HepG2 (cell line): ENCODE results near the gene THOC2. TPM values are rescaled to one million over a fixed set of nuclear protein-coding genes. Genes with fewer than 3 reads are reported as not detected.

Experiments used
- ATAC-seq: fragments of 200-7000 bp; cut with Tn5 transposase; 3 replicates; pipeline ENCODE4 v1.9.1; 2020; ENCODE audit warnings: mild to moderate bottlenecking, moderate library complexity
- BruUV-seq: library from RNA; stranded (reverse); fragments of 400-500 nt; replicated peaks from 2 replicates; lab custom pipeline; 2021; lab: Mats Ljungman, UMichigan
- CTCF ChIA-PET: fragments of 300-600 bp; formaldehyde crosslinking; extraction: SDS; loops from one replicate; lab custom pipeline; 2021; ENCODE audit warnings: low total read pairs, inconsistent platforms, low intra/inter-chr PET ratio; lab: Yijun Ruan, JAX
- POLR2A ChIA-PET: fragments of 350-600 bp; sonication (Branson Sonifier 250); formaldehyde crosslinking; loops from one replicate; lab custom pipeline; 2020; ENCODE audit warnings: antibody characterized with exemption, inconsistent platforms; lab: Yijun Ruan, JAX
- DNase-seq: peaks from one replicate; pipeline ENCODE4 v3.0.0-alpha.2; 2015; ENCODE audit warnings: low spot score
- FAIRE-seq: peaks from 3 replicates; lab custom pipeline; 2011; peaks lifted over from hg19 to GRCh38; lab: Jason Lieb, UNC
- H2AFZ ChIP-seq: one replicate; pipeline ENCODE4 v1.6.1; 2011; ENCODE audit warnings: low read length, inconsistent platforms
- H3K27ac ChIP-seq: fragments of 300-600 bp; 3 replicates; pipeline ENCODE4 v1.8.0; 2011; ENCODE audit warnings: mixed run types, mild to moderate bottlenecking, mixed read lengths, low read length, inconsistent platforms; ENCODE audit not compliant: insufficient read depth; ENCODE audit errors: extremely low read length
- H3K27me3 ChIP-seq, 2 experiments: fragments of 200-600 bp in 1 of 2; 2 replicates in 1 of 2; 3 replicates in 1 of 2; pipeline versions ENCODE4 v1.6.0 to v1.8.0; 2011; ENCODE audit warnings: low read length in 2 of 2, mild to moderate bottlenecking in 2 of 2, moderate library complexity in 2 of 2, inconsistent platforms in 1 of 2; ENCODE audit not compliant: insufficient read depth in 2 of 2, control insufficient read depth in 1 of 2
- H3K36me3 ChIP-seq, 2 experiments: fragments of 200-600 bp in 1 of 2; replicated peaks in 1 of 2; 2 replicates in 1 of 2; 3 replicates in 1 of 2; pipeline versions ENCODE4 v1.5.1 to v1.8.0; 2011; ENCODE audit warnings: low read length in 2 of 2, inconsistent platforms in 1 of 2; ENCODE audit not compliant: insufficient read depth in 2 of 2, control insufficient read depth in 1 of 2
- H3K4me1 ChIP-seq: 2 replicates; pipeline ENCODE4 v1.5.1; 2012; ENCODE audit warnings: low read length, inconsistent platforms; ENCODE audit not compliant: insufficient read depth
- H3K4me2 ChIP-seq: 2 replicates; pipeline ENCODE4 v1.6.0; 2011; ENCODE audit warnings: low read depth, low read length, inconsistent platforms
- H3K4me3 ChIP-seq, 3 experiments: fragments of 200-600 bp in 1 of 3; sonication (generic), shearing (Covaris generic) in 1 of 3; replicated peaks in 1 of 3; 2 replicates each; pipeline ENCODE4 v1.5.1; 2011 to 2016; ENCODE audit warnings: low read length in 3 of 3, inconsistent platforms in 2 of 3, low read depth in 2 of 3, mild to moderate bottlenecking in 2 of 3, control low read depth in 1 of 3, mixed read lengths in 1 of 3; ENCODE audit not compliant: insufficient read depth in 1 of 3
- H3K79me2 ChIP-seq: one replicate; pipeline ENCODE4 v1.6.1; 2011; ENCODE audit warnings: low read length, inconsistent platforms; ENCODE audit not compliant: insufficient read depth
- H3K9ac ChIP-seq: 2 replicates; pipeline ENCODE4 v1.6.0; 2011; ENCODE audit warnings: mild to moderate bottlenecking, low read depth, low read length, inconsistent platforms; ENCODE audit not compliant: insufficient read depth
- H3K9me3 ChIP-seq: 2 replicates; pipeline ENCODE4 v1.5.1; 2012; ENCODE audit warnings: mild to moderate bottlenecking, low read length
- H4K20me1 ChIP-seq: 2 replicates; pipeline ENCODE4 v1.6.0; 2011; ENCODE audit warnings: inconsistent platforms, mild to moderate bottlenecking, low read length, moderate library complexity; ENCODE audit not compliant: insufficient read depth
- ARID2 ChIP-seq: sonication (generic); formaldehyde crosslinking; IDR thresholded peaks from 2 replicates; pipeline ENCODE4 v1.8.1; 2022; ENCODE audit warnings: mild to moderate bottlenecking, missing genetic modification reagents, borderline replicate concordance
- ATF2 ChIP-seq: sonication (generic); formaldehyde crosslinking; IDR thresholded peaks from 2 replicates; pipeline ENCODE4 v1.4.0; 2020; ENCODE audit warnings: missing genetic modification reagents
- CENPBD1 ChIP-seq: sonication (generic); formaldehyde crosslinking; IDR thresholded peaks from 2 replicates; pipeline ENCODE4 v1.8.0; 2022; ENCODE audit warnings: missing genetic modification reagents, low read depth, mild to moderate bottlenecking, borderline replicate concordance
- HNRNPK ChIP-seq: fragments of 200-400 bp; formaldehyde crosslinking; IDR thresholded peaks from 2 replicates; pipeline ENCODE4 v1.6.1; 2018; ENCODE audit warnings: low read length, low read depth, moderate library complexity, mild to moderate bottlenecking; ENCODE audit not compliant: poor library complexity, severe bottlenecking
- NCOA1 ChIP-seq: sonication (generic); formaldehyde crosslinking; IDR thresholded peaks from 2 replicates; pipeline ENCODE4 v1.9.0; 2021; ENCODE audit warnings: missing genetic modification reagents
- PHF5A ChIP-seq: IDR thresholded peaks from one replicate; pipeline ENCODE4 v1.6.1; 2018; ENCODE audit warnings: low read depth, missing genetic modification reagents; ENCODE audit not compliant: unreplicated experiment
- POLR2AphosphoS5 ChIP-seq: IDR thresholded peaks from 2 replicates; pipeline ENCODE4 v1.6.1; 2012; ENCODE audit warnings: low read depth, low read length
- SRSF9 ChIP-seq: fragments of 200-400 bp; formaldehyde crosslinking; IDR thresholded peaks from 2 replicates; pipeline ENCODE4 v1.6.1; 2018; ENCODE audit warnings: borderline replicate concordance, mild to moderate bottlenecking, low read depth, low read length; ENCODE audit not compliant: insufficient read depth, poor library complexity, severe bottlenecking
- TARDBP ChIP-seq: sonication (generic); formaldehyde crosslinking; IDR thresholded peaks from 2 replicates; pipeline ENCODE4 v1.8.0; 2022; ENCODE audit warnings: mild to moderate bottlenecking, missing genetic modification reagents
- ZBTB21 ChIP-seq: sonication (generic); formaldehyde crosslinking; IDR thresholded peaks from 2 replicates; pipeline ENCODE4 v1.4.0; 2020; ENCODE audit warnings: missing genetic modification reagents
- ZNF124 ChIP-seq: sonication (generic); formaldehyde crosslinking; IDR thresholded peaks from 2 replicates; pipeline ENCODE4 v1.4.0; 2020; ENCODE audit warnings: missing genetic modification reagents
- ZNF737 ChIP-seq: sonication (generic); formaldehyde crosslinking; IDR thresholded peaks from 2 replicates; pipeline ENCODE4 v1.5.0; 2020; ENCODE audit warnings: missing genetic modification reagents, mild to moderate bottlenecking, borderline replicate concordance
- ZNF780A ChIP-seq: sonication (generic); formaldehyde crosslinking; IDR thresholded peaks from 2 replicates; pipeline ENCODE4 v1.8.0; 2022; ENCODE audit warnings: mild to moderate bottlenecking, missing genetic modification reagents, moderate library complexity
- WGBS: methylation state at CpG from one replicate; pipeline ENCODE4 v1.1.6; 2017; ENCODE audit warnings: low lambda C conversion rate; 5-methylcytosine and 5-hydroxymethylcytosine counted together
- in situ Hi-C: cut with HindIII; loops from 2 replicates; pipeline ENCODE4 v1.10.0; 2017; ENCODE audit warnings: low pct_unique_long_range_greater_than_20kb; ENCODE audit not compliant: extremely low pct_ligation_motif_present
- intact Hi-C: fragments of 100-400 bp; cut with micrococcal nuclease; formaldehyde crosslinking; loops from one replicate; pipeline ENCODE4 v1.10.0; 2022; ENCODE audit not compliant: unreplicated experiment
- polyA plus RNA-seq, 8 experiments: library from polyadenylated mRNA; depleted of rRNA in 3 of 8; stranded (reverse) in 7 of 8; unstranded in 1 of 8; fragments of >200 nt; fragmentation: Illumina TruSeq in 4 of 8; extraction: Trizol in 4 of 8; gene quantifications; 2 replicates each; pipeline versions ENCODE4 v1.2.1 to v1.2.3, GENCODE V29; 2011 to 2016; ENCODE audit warnings: low read depth in 4 of 8, missing spikeins in 1 of 8, mixed read lengths in 1 of 8; ENCODE audit not compliant: insufficient read depth in 1 of 8
- total RNA-seq, 5 experiments: library from RNA; depleted of rRNA; stranded (reverse); fragments of >200 nt; fragmentation: Illumina TruSeq; extraction: Trizol; gene quantifications; 2 replicates each; pipeline ENCODE4 v1.2.3, GENCODE V29; 2016; ENCODE audit warnings: low read depth in 1 of 5
- TF ChIP-seq, protein P1 (sequence below): sonication (generic); formaldehyde crosslinking; IDR thresholded peaks from 2 replicates; pipeline ENCODE4 v1.9.0; 2021; ENCODE audit warnings: missing genetic modification reagents, borderline replicate concordance

Gene THOC2
- total and polyA plus RNA-seq, 2 of the 13 experiments (the other 11 are each of a cell fraction or from before 2014, with no cell fraction given) = 87.1 to 101 TPM

DNA sequence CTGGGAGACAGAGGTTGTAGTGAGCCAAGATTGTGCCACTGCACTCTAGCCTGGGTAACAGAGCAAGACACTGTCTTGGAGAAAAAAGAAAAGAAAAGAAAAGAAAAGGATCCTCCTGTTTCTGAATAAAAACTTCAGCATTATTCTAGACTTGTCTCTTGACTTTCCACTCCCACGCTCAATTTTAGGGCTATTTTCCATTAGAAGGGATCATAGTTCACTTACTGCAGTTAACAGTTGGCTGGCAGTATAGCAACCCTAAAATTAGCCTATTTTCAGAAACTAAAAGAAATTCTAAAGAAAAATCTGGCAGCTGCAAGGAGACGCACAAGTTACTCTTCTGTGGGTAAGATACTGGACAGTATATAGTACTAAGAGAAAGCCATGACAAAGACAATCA lies 28.1 kb downstream of the THOC2 start:
- H3K27ac ChIP-seq = no peak overlapping the region
- no TSS peak for BruUV-seq
- TF ChIP-seq CENPBD1 (CRISPR knock-in tag) = no peak
- no peak for TF ChIP-seq SRSF9
- no peak for TF ChIP-seq NCOA1 (CRISPR knock-in tag)
- no peak for TF ChIP-seq PHF5A
- no peak for TF ChIP-seq ZNF737
- TF ChIP-seq, all 625 proteins: peak for 0
- H3K9me3 ChIP-seq = no peaks in the 10 kb centered on the region
- in situ Hi-C loops = no loop called here
- peaks cover 17% of the 10 kb centered on the region for H3K79me2 ChIP-seq
- H3K9ac ChIP-seq = no peak overlapping the region
- H3K36me3 ChIP-seq = peaks cover 0 to 2% of the 10 kb centered on the region in 2 experiments; a peak in 1 of 5 replicates
- intact Hi-C loops = no loop called here
- ATAC-seq (no peak), DNase-seq (no peak), FAIRE-seq (no peak)
- no peaks in the 10 kb centered on the region for H3K27me3 ChIP-seq
- H3K4me3 ChIP-seq = no peak overlapping the region
- no peaks in the 10 kb centered on the region for H4K20me1 ChIP-seq
- ChIA-PET CTCF (no interaction called here), POLR2A (no interaction called here)
- no peak overlapping the region for H3K4me2 ChIP-seq
- WGBS = 98% methylated on average over 2 of the region's 2 CpGs
- no peak overlapping the region for H2AFZ ChIP-seq
- no peaks in the 10 kb centered on the region for H3K4me1 ChIP-seq

DNA sequence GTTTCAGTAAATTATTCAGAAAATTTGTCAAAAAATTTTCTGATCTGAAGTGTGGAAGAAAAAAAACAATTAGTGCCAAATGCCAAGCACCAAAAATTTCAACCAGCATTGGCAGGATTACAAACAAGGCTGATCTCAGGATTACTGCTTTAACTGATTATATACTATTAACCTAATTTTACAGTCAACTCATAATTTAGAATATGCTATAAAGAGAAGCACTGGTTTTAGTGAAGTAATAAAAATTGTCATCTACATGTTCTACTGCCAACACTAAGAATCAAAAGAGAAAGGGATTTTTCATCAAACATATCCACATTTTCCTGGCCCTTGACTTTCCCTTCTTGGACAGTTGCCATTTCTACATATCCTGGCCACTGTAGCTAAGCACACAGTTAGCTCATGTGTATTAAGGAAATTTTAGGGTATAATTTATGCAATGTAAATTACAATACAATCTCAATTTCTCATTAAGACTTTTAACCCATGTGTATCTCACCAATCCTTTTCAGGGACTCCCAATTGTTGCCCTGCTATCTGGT lies 33.8 kb downstream of the THOC2 start:
- H3K79me2 ChIP-seq = no peaks in the 10 kb centered on the region
- intact Hi-C loops = no loop called here
- no TSS peak for BruUV-seq
- H3K36me3 ChIP-seq = peaks cover 0 to 5% of the 10 kb centered on the region in 2 experiments; a peak in 1 of 5 replicates
- POLR2A ChIA-PET = no interaction called here
- FAIRE-seq (no peak), DNase-seq (no peak), ATAC-seq (no peak)
- no peak overlapping the region for H3K9ac ChIP-seq
- no peak overlapping the region for H2AFZ ChIP-seq
- H3K27ac ChIP-seq = no peak overlapping the region
- H3K4me1 ChIP-seq = no peaks in the 10 kb centered on the region
- H3K4me3 ChIP-seq = no peak overlapping the region
- H3K27me3 ChIP-seq = no peaks in the 10 kb centered on the region
- in situ Hi-C loops = no loop called here
- H4K20me1 ChIP-seq = no peaks in the 10 kb centered on the region
- H3K4me2 ChIP-seq = no peak overlapping the region
- CTCF ChIA-PET = no interaction called here
- H3K9me3 ChIP-seq = no peaks in the 10 kb centered on the region
- no peak for TF ChIP-seq ARID2
- TF ChIP-seq ZNF780A (CRISPR knock-in tag) = no peak
- no peak for TF ChIP-seq HNRNPK
- TF ChIP-seq, protein P1, sequence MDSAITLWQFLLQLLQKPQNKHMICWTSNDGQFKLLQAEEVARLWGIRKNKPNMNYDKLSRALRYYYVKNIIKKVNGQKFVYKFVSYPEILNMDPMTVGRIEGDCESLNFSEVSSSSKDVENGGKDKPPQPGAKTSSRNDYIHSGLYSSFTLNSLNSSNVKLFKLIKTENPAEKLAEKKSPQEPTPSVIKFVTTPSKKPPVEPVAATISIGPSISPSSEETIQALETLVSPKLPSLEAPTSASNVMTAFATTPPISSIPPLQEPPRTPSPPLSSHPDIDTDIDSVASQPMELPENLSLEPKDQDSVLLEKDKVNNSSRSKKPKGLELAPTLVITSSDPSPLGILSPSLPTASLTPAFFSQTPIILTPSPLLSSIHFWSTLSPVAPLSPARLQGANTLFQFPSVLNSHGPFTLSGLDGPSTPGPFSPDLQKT = no peak
- TF ChIP-seq TARDBP (CRISPR knock-in tag) = no peak
- no peak for TF ChIP-seq ATF2 (CRISPR knock-in tag)
- TF ChIP-seq ZNF124 (CRISPR knock-in tag) = no peak
- TF ChIP-seq ZBTB21 (CRISPR knock-in tag) = no peak
- TF ChIP-seq POLR2AphosphoS5 = no peak
